Endothelial cell (in vitro differentiated cells): Measurements from ENCODE around the gene PTPRT. TPM values are rescaled to one million over a fixed set of nuclear protein-coding genes. Genes with fewer than 3 reads are reported as not detected.

Experiments used
- DNase-seq: peaks from one replicate; pipeline ENCODE4 v3.0.0; 2021; ENCODE audit warnings: low spot score
- H3K27ac Mint-ChIP-seq: one replicate; pipeline ENCODE4 v1.8.0; 2021; ENCODE audit warnings: mixed read lengths, inconsistent platforms; ENCODE audit not compliant: unreplicated experiment
- H3K27me3 Mint-ChIP-seq: one replicate; pipeline ENCODE4 v1.8.0; 2021; ENCODE audit warnings: mild to moderate bottlenecking, moderate library complexity, mixed read lengths, inconsistent platforms; ENCODE audit not compliant: unreplicated experiment
- H3K36me3 Mint-ChIP-seq: one replicate; pipeline ENCODE4 v1.8.0; 2021; ENCODE audit warnings: mild to moderate bottlenecking, low read depth, mixed read lengths, inconsistent platforms; ENCODE audit not compliant: unreplicated experiment
- H3K4me1 Mint-ChIP-seq: one replicate; pipeline ENCODE4 v1.8.0; 2021; ENCODE audit warnings: mild to moderate bottlenecking, mixed read lengths, inconsistent platforms; ENCODE audit not compliant: unreplicated experiment
- H3K4me3 Mint-ChIP-seq: one replicate; pipeline ENCODE4 v1.8.0; 2021; ENCODE audit warnings: mild to moderate bottlenecking, mixed read lengths, inconsistent platforms; ENCODE audit not compliant: unreplicated experiment
- H3K9me3 Mint-ChIP-seq: one replicate; pipeline ENCODE4 v1.8.0; 2021; ENCODE audit warnings: mixed read lengths, inconsistent platforms; ENCODE audit not compliant: unreplicated experiment
- CTCF ChIP-seq: fragments of 200-600 bp; sonication (generic); IDR thresholded peaks from one replicate; pipeline ENCODE4 v1.5.0; 2021; ENCODE audit warnings: antibody characterized with exemption; ENCODE audit not compliant: unreplicated experiment
- total RNA-seq: library from RNA; stranded (reverse); fragmentation: NEBNext Ultra II Directional; extraction: Animal tissue kit (Norgen Biotek cat#: 25700); gene quantifications from one replicate; pipeline ENCODE4 v1.2.1, GENCODE V29; 2021; ENCODE audit not compliant: unreplicated experiment

The PTPRT gene
- total RNA-seq, 1 donor from 2014 or later: 0.10 TPM

- TF ChIP-seq CTCF: no peak
- Mint-ChIP-seq H3K9me3 (peaks cover 32% of the 10 kb centered on the region), H3K4me3 (no peak overlapping the region), H3K4me1 (no peaks in the 10 kb centered on the region), H3K27me3 (peaks cover 13% of the 10 kb centered on the region), H3K36me3 (peaks cover 10% of the 10 kb centered on the region), H3K27ac (no peak overlapping the region)
- DNase-seq: no peak
Observed at GRCh38 chr20:43102394-43102793, 87.3 kb downstream of the PTPRT start.

DNA sequence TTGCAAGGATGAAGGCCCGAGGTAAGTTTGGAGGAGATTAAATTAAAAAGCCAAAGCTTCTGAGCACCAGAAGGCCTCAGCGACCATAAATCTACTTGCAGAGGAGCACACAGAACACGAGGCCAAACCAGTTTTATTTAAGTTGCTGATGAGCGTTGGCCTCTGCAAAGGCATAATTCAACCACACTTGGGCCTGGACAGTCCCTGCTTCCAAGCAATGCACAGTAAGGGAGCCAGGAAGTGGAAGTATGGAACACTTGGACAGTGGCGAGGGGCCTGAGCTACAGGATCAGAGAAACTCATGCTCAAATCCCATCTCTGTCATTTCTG lies 92.8 kb downstream of the PTPRT start:
- Mint-ChIP-seq H3K27me3 (peaks cover 15% of the 10 kb centered on the region), H3K36me3 (peaks cover 14% of the 10 kb centered on the region), H3K27ac (no peak overlapping the region), H3K4me1 (no peaks in the 10 kb centered on the region), H3K9me3 (peaks cover 35% of the 10 kb centered on the region), H3K4me3 (no peak overlapping the region)
- TF ChIP-seq CTCF: no peak
- no peak for DNase-seq

DNA sequence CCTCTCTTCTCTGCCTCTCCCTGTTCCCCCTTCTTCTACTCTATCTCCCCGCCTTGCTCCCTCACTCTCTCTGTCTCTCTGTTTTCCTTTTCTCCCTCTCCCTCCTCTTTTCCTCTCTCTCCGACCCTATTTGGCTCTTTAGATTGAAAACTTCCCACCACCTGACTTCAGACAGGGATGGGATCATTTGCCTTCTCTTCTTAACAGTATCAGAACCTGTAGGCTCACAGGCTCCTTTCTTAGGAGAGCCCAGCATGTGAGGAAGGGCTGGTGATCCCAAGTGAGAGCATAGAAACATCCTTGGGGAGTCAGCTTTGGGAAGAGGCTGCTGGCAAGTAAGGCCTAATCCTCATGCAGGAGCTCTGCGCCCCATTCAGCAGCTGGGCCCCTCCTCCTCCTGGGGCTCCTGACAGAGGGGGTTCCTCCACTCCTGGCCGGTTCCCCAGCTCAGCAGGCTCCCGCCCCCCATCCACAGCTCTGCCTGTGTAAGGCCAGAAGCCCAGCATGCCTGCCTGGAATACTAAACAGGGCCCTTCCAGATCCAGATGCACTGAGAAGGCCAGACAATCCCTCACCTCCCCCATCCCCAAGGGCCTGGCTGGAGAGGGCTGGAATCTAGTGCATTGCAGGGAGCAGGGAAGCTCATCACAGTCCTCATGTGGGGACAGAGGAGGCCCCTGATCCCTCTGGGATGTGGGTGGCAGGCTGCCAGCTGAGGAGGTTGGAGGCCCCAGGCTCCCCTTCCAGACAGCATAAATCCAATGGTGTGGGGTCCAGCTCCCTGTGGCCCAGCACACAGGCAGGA lies 93.4 kb downstream of the PTPRT start:
- DNase-seq: no peak

DNA sequence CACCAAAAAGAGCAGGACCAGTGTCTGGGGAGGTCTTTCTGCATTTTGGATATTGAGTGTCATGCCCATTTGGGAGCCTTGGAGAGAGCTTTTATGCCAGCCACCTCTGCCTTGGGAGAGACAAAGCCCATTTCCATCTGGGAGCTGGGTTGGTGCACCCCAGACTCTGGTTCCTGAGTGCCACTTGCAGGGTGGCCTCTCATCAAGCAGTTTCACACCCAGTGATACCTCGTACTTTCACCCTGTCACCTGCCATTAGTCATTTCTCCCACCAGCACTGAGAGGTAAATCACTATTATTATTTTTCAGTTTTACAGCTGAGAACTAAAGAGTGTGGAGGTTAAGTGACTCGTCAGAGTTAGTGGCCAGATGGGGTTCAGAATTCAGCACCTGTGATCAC lies 94.7 kb downstream of the PTPRT start:
- Mint-ChIP-seq H3K4me3 (no peak overlapping the region), H3K27me3 (peaks cover 16% of the 10 kb centered on the region), H3K36me3 (peaks cover 14% of the 10 kb centered on the region), H3K4me1 (no peaks in the 10 kb centered on the region), H3K27ac (peak overlapping the region; percentile 18), H3K9me3 (peaks cover 35% of the 10 kb centered on the region)
- no peak for TF ChIP-seq CTCF
- no peak for DNase-seq

More for the DNA sequence above, 93.4 kb downstream of the PTPRT start:
- H3K27ac Mint-ChIP-seq: no peak overlapping the region
- H3K36me3 Mint-ChIP-seq: peaks cover 14% of the 10 kb centered on the region
- TF ChIP-seq CTCF: no peak
- peaks cover 14% of the 10 kb centered on the region for H3K27me3 Mint-ChIP-seq
- H3K4me1 Mint-ChIP-seq: no peaks in the 10 kb centered on the region
- H3K9me3 Mint-ChIP-seq: peaks cover 35% of the 10 kb centered on the region
- no peak overlapping the region for H3K4me3 Mint-ChIP-seq

GRCh38 chr20:43092386-43093088 lies 97.2 kb downstream of the PTPRT start:
- no peak for TF ChIP-seq CTCF
- H3K27me3 Mint-ChIP-seq: peaks cover 11% of the 10 kb centered on the region
- peaks cover 14% of the 10 kb centered on the region for H3K36me3 Mint-ChIP-seq
- H3K9me3 Mint-ChIP-seq: peaks cover 33% of the 10 kb centered on the region
- no peaks in the 10 kb centered on the region for H3K4me1 Mint-ChIP-seq
- no peak overlapping the region for H3K27ac Mint-ChIP-seq
- no peak overlapping the region for H3K4me3 Mint-ChIP-seq
- DNase-seq: no peak
